Measurements from ENCODE around the gene DMRT2. TPM values are rescaled to one million over a fixed set of nuclear protein-coding genes. Genes with fewer than 3 reads are reported as not detected.

DMRT2 gene
- total and polyA plus RNA-seq, 2 of the 8 experiments (the other 6 are each of a cell fraction or from before 2014, with no cell fraction given), result 0.29 to 0.93 TPM

GRCh38 chr9:1086517-1086916, 36.4 kb downstream of the DMRT2 start (continued):
- no peak for TF ChIP-seq RAD21 (IDR thresholded peaks at IDR 0.05 in 1 of 2, conservative IDR thresholded peaks at IDR 0.05 in 1 of 2; ENCODE audit: low read depth in 2 of 2, low read length in 2 of 2)
- no peak for TF ChIP-seq EZH2 (IDR thresholded peaks at IDR 0.05; ENCODE audit: low read depth, low read length, severe bottlenecking)
- TF ChIP-seq CHD2 (IDR thresholded peaks at IDR 0.05; ENCODE audit: low read length), result no peak

Data from H1 (cell line).